Endometrial microvascular endothelial cells (primary cell): Measurements from ENCODE around the gene FOXF1. TPM values are rescaled to one million over a fixed set of nuclear protein-coding genes. Genes with fewer than 3 reads are reported as not detected.

ENCODE experiments used
- in situ Hi-C: cut with HindIII; loops from 2 replicates; pipeline ENCODE4 v1.10.0; 2017; ENCODE audit warnings: low sequenced_read_pairs, low pct_unique_long_range_greater_than_20kb; ENCODE audit errors: inconsistent ontology term
- total RNA-seq: library from RNA; depleted of rRNA; stranded (reverse); fragments of >200 nt; gene quantifications from one replicate; pipeline ENCODE4 v1.2.3, GENCODE V29; 2015; ENCODE audit errors: inconsistent ontology term

The FOXF1 gene
- total RNA-seq, 1 donor from 2014 or later, result 20.8 TPM

DNA sequence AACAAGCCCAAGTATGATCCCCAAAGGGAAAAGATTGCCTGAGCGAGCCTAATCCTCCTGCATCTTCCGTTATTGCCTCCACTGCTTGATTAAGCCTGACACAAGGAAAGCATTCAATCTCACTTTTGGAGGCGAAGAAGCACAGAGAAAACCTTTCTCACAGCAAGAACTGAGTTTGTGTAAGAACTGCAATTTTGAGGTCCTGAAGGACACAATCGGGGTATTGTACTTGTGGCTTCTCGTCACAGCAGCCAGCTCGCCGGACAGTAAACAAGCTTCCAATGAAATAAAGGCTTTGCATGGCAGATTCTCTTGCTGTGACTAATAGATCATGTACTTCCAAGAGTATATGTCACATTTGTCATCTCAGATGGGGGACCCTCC, 18.7 kb upstream of the FOXF1 start:
- in situ Hi-C loops, result no loop called here

DNA sequence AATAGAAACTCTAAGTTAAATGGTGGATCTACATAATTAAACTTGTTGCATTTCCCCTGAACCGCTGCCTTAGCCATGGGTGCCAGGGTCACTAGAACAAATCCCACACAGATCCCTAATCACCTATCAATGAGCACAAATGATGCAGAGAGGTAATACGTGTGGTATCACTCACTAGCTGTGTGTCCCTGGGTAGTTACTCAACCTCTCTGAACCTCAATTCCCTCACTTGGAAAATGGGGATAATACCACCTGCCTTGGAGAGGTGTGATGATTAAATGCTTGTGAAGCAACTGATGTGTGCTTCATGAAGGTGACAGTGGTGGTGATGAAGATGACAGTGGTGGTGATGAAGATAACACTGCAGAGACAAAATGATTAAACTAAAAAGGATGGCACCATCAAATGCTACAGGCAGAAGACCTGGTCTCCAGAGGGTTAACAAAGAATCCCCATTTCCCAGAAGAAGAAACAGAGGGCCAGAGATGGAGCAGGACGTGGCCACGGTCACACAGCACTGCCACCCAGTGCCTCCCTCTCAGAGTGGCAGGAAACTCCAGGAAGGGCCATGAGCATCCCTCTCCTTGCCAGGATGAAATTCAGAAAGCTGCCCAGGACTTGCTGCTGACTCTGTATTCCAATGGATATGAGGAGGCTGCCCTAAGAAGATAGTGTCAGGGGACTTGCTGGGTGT, 17.9 kb upstream of the FOXF1 start:
- in situ Hi-C loops, result no loop called here

- in situ Hi-C loops, result no loop called here
These were observed 17.2 kb upstream of the FOXF1 start for GRCh38 chr16:86492961-86493629.

GRCh38 chr16:86494039-86494564, 16.2 kb upstream of the FOXF1 start:
- in situ Hi-C loops, result no loop called here

DNA sequence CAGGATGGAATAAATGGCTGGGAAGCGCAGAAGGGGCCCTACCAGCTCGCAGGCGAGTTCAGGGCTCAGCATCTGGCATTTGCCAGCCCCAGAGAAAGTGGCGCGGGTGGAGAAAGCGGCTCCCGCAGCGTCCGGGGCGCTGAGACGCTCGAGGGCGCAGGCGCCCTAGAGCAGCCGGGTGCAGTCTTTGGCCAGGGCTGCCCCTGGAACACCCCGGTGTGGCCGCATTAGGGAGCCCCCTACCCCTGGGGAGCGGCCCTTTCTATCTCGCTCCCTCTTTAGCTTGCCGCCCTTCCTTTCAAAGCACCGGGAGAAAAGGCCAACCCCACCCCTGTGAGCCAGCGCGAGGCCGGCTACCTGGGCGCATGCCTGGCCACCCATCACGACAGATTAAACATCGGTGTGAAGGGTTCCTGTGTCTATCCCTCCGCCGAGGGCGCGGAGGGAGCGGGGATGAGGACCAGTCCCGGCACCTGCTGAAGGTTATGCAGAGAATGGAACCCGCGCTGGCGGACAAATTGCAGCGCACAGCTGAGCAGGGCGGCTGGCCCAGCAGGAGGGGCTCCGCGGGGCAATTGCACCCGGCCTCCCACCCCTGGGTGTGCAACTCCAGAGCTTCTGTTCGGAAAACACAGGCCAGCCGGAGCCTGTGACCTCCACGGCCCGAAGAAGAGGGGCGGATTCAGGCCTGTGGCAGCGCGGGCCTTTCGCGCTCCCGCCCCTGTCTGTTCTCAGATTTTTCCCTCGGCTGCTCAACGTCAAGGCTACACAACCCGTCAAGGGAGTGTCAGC, 15.6 kb upstream of the FOXF1 start:
- in situ Hi-C loops, result no loop called here

- in situ Hi-C loops, result no loop called here
These were observed 15.0 kb upstream of the FOXF1 start for GRCh38 chr16:86495357-86495701.

GRCh38 chr16:86495756-86496261, 14.5 kb upstream of the FOXF1 start:
- in situ Hi-C loops, result no loop called here

- in situ Hi-C loops, result no loop called here
These were observed 13.9 kb upstream of the FOXF1 start for GRCh38 chr16:86496262-86496928.

DNA sequence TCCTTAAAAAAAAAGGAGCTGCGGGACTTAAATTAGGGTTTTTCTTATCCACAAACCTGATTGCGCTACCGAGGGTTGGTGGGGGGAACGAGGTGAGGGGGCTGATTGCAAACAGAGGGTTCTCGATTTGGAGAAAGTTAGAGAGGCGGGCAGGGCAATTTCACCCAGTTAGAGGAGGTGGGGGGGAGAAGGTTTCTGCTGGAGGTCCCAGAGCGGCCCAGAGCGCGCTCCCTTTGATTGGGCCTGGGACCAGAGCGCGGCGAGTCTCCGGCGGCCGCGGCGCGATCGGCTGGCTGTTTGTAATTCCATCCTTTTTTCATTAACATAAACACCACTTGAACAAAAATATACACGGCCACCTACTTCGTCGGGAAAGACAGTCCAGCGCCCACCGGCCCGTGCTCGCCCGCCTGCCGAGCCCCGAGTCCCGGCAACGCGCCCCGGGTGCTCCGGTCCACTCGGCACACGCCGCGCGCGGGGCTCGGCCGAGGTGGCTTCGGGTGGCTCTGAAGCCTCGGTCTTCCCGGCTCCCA, 13.3 kb upstream of the FOXF1 start:
- in situ Hi-C loops, result no loop called here

GRCh38 chr16:86497551-86498021, 12.7 kb upstream of the FOXF1 start:
- in situ Hi-C loops, result no loop called here

DNA sequence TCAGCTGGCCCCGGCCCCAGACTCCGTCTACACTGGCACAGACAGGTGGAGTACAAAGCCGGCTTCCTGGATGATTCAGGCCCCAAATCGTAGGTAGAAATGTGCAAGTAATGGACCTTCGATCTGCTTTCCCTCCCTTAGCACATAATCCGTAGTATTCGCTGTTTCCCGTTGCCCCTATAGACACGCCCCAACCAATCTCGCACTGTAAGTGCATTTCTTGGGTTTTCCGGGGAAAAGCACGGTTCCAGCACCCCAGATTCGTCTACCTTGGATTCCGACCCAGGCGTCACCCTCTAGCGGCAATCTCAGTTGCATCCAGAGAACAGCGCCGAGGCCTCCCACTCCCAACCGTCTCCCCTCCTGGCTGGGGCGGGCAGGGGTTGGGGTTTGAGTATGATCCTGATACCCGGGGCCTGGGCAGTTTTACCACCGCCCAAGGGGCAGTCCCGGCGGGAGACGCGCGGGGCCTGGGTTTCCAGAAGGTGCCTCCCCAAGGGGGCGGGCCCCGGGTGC, 12.1 kb upstream of the FOXF1 start:
- in situ Hi-C loops, result no loop called here

DNA sequence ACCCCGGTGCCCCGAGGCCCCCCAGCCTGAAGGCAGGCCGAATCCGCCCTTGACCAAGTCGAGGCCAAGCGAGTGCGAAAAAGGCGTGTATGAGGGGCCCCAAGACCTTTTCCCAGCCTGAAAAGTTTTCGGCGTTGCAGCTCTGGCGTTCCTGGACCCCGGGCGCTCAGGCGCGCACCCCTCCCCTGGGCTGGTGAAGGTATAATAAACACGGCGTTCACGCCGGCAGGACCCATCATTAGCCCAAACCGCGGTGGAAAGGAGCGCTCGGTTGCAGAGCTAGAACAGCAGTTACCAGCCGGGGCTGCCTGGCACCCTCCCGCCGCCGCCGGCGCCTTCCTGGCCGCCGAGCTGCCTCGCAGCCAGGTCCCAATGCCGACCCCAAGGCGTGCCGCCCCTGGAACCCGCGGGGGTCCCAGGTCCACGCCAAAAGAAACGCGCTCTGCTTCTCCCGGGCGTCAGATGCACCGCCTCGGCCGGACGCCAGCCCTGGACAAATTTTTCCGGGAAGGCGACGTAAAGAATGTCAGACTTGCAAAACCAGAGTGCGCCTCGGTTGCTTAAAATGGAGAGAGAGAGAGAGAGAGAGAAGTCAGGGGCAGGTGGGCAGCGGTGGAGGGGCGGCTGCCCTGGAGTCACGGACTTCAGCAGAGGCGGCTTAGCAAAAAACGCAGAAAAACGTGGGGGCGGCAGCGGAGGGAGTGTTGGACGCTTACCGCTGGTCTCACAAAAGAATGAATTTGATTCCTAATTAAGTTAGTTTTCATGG, 11.5 kb upstream of the FOXF1 start:
- in situ Hi-C loops, result no loop called here

GRCh38 chr16:86499440-86499786, 10.9 kb upstream of the FOXF1 start:
- in situ Hi-C loops, result no loop called here

DNA sequence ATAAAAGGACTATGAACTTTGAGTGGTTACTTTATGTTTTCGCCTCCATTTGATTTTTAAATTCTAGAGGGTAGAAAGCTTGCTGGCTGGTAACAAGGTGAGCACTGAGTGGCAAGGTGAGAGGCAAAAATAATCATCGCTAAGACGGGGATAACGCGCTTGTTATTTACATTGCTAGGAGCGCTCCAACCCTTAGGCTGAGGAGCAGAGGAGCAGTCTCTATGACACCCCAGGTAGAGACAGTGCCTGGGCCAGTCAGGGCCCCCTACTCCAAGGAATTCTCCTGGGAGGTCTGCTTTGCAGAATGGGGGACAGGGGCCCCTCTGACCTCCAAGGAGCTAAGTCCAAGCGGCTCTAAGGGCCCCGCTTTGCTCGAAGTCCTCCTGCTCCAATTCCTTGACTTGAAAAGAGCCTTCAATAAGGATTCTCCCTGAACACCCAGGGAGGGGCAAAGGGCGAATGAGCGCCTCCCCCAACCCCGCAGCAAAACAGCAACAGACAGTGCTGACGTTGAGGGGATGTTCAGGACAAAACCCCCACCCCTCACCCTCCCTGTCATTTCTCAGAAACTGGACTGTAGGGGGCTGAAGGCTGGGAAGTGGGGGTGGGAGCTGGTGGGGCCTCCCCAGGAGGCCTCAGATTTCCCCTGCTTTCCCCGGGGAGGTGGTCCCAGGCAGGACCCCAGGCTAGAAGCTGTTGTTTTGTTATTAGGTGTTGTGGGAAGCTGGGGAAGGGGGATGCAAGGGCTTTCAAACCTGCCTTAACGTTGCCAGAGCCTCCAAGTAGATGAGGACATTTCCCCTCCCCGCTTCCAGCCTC, 10.2 kb upstream of the FOXF1 start:
- in situ Hi-C loops, result no loop called here

- in situ Hi-C loops, result no loop called here
These were observed 9.4 kb upstream of the FOXF1 start for GRCh38 chr16:86500708-86501510.
